Mesenchymal stem cell (in vitro differentiated cells and primary cell): ENCODE measurements around the gene LNX1.

ENCODE experiments used
- DNase-seq: peaks from one replicate; pipeline ENCODE4 v3.0.0-alpha.2; 2013
- H2AFZ ChIP-seq: one replicate; pipeline ENCODE4 v1.6.1; 2013; ENCODE audit warnings: low read depth, mild to moderate bottlenecking, control low read depth, inconsistent platforms, low read length, moderate library complexity
- H2AK5ac ChIP-seq: 2 replicates; pipeline ENCODE4 v1.6.1; 2013; ENCODE audit warnings: low read length, moderate library complexity, mild to moderate bottlenecking, inconsistent platforms; ENCODE audit not compliant: severe bottlenecking
- H2BK120ac ChIP-seq: one replicate; pipeline ENCODE4 v1.6.1; 2013; ENCODE audit warnings: low read depth, mild to moderate bottlenecking, inconsistent platforms, low read length, moderate library complexity
- H2BK12ac ChIP-seq, 2 experiments: one replicate each; pipeline ENCODE4 v1.6.1; 2013; ENCODE audit warnings: inconsistent platforms in 2 of 2, low read length in 2 of 2, mild to moderate bottlenecking in 2 of 2, moderate library complexity in 2 of 2, control low read depth in 1 of 2
- H2BK15ac ChIP-seq: one replicate; pipeline ENCODE4 v1.6.1; 2013; ENCODE audit warnings: mild to moderate bottlenecking, low read depth, inconsistent platforms; ENCODE audit not compliant: poor library complexity, severe bottlenecking
- H2BK5ac ChIP-seq: 2 replicates; pipeline ENCODE4 v1.6.1; 2013; ENCODE audit warnings: low read depth, mild to moderate bottlenecking, low read length, control low read depth, inconsistent platforms; ENCODE audit not compliant: poor library complexity, severe bottlenecking
- H3K14ac ChIP-seq, 2 experiments: one replicate each; pipeline ENCODE4 v1.6.1; 2013; ENCODE audit warnings: inconsistent platforms in 2 of 2, low read length in 2 of 2, control low read depth in 1 of 2, mild to moderate bottlenecking in 1 of 2, moderate library complexity in 1 of 2
- H3K18ac ChIP-seq, 2 experiments: one replicate each; pipeline ENCODE4 v1.6.1; 2013; ENCODE audit warnings: inconsistent platforms in 2 of 2, low read length in 2 of 2, control low read depth in 1 of 2, low read depth in 1 of 2, mild to moderate bottlenecking in 1 of 2
- H3K23ac ChIP-seq, 2 experiments: one replicate each; pipeline ENCODE4 v1.6.1; 2013; ENCODE audit warnings: inconsistent platforms in 2 of 2, low read length in 2 of 2, mild to moderate bottlenecking in 2 of 2, moderate library complexity in 2 of 2, control low read depth in 1 of 2
- H3K27ac ChIP-seq: 2 replicates; pipeline ENCODE4 v1.5.1; 2013; ENCODE audit warnings: mild to moderate bottlenecking, moderate library complexity, low read length, control low read depth, inconsistent platforms; ENCODE audit not compliant: poor library complexity, severe bottlenecking
- H3K27me3 ChIP-seq, 2 experiments: 2 replicates each; pipeline versions ENCODE4 v1.6.1 to v1.7.0; 2013; ENCODE audit warnings: low read length in 2 of 2, mild to moderate bottlenecking in 2 of 2, moderate library complexity in 2 of 2, control low read depth in 1 of 2, inconsistent platforms in 1 of 2; ENCODE audit not compliant: control insufficient read depth in 1 of 2, insufficient read depth in 1 of 2
- H3K36me3 ChIP-seq, 2 experiments: 2 replicates each; pipeline versions ENCODE4 v1.6.1 to v1.7.0; 2013; ENCODE audit warnings: low read length in 2 of 2, control low read depth in 1 of 2, inconsistent platforms in 1 of 2, low read depth in 1 of 2, mild to moderate bottlenecking in 1 of 2; ENCODE audit not compliant: insufficient read depth in 2 of 2, control insufficient read depth in 1 of 2
- H3K4ac ChIP-seq, 2 experiments: one replicate each; pipeline ENCODE4 v1.6.1; 2013; ENCODE audit warnings: inconsistent platforms in 2 of 2, low read length in 2 of 2, mild to moderate bottlenecking in 2 of 2, moderate library complexity in 2 of 2, control low read depth in 1 of 2, low read depth in 1 of 2
- H3K4me1 ChIP-seq: 2 replicates; pipeline ENCODE4 v1.6.1; 2013; ENCODE audit warnings: low read depth, low read length, control low read depth; ENCODE audit not compliant: control insufficient read depth, insufficient read depth
- H3K4me2 ChIP-seq: 2 replicates; pipeline ENCODE4 v1.6.1; 2013; ENCODE audit warnings: low read length, mild to moderate bottlenecking, inconsistent platforms; ENCODE audit not compliant: poor library complexity, severe bottlenecking
- H3K4me3 ChIP-seq, 2 experiments: 2 replicates each; pipeline versions ENCODE4 v1.5.1 to v1.7.0; 2013; ENCODE audit warnings: low read length in 2 of 2, mild to moderate bottlenecking in 2 of 2, control low read depth in 1 of 2, low read depth in 1 of 2; ENCODE audit not compliant: insufficient read depth in 1 of 2
- H3K79me1 ChIP-seq: replicated peaks from 2 replicates; pipeline ENCODE4 v1.6.1; 2013; ENCODE audit warnings: mild to moderate bottlenecking, control low read depth, low read length, inconsistent platforms; ENCODE audit not compliant: poor library complexity, severe bottlenecking
- H3K9ac ChIP-seq: 2 replicates; pipeline ENCODE4 v1.7.0; 2013; ENCODE audit warnings: mild to moderate bottlenecking, low read length, moderate library complexity
- H3K9me3 ChIP-seq: 2 replicates; pipeline ENCODE4 v1.7.0; 2013; ENCODE audit warnings: mild to moderate bottlenecking, low read length; ENCODE audit not compliant: control insufficient read depth
- H4K8ac ChIP-seq: one replicate; pipeline ENCODE4 v1.6.1; 2013; ENCODE audit warnings: inconsistent platforms, mild to moderate bottlenecking, low read length, moderate library complexity
- H4K91ac ChIP-seq: one replicate; pipeline ENCODE4 v1.6.1; 2013; ENCODE audit warnings: mild to moderate bottlenecking, low read length, inconsistent platforms
- WGBS: methylation state at CpG from one replicate; pipeline ENCODE4 v1.1.7; 2013; ENCODE audit warnings: mixed read lengths; 5-methylcytosine and 5-hydroxymethylcytosine counted together

LNX1 gene

GRCh38 chr4:53537606-53538005 is 53.7 kb downstream of the LNX1 start:
- Histone ChIP-seq H3K9me3 (no peaks in the 10 kb centered on the region), H3K27me3 (no peaks in the 10 kb centered on the region), H3K9ac (no peak overlapping the region), H3K4ac (peak overlapping the region in 1 of 2 experiments; percentile 1), H3K27ac (no peak overlapping the region), H2AK5ac (no peak overlapping the region), H4K8ac (no peak overlapping the region), H3K4me1 (peaks cover 2% of the 10 kb centered on the region), H3K36me3 (no peaks in the 10 kb centered on the region), H2BK120ac (no peak overlapping the region), H4K91ac (no peak overlapping the region), H2BK5ac (no peak overlapping the region), H3K4me3 (no peak overlapping the region), H2BK12ac (peak overlapping the region in 1 of 2 experiments; percentile 78), H2BK15ac (no peak overlapping the region), H2AFZ (no peak overlapping the region), H3K14ac (no peak overlapping the region), H3K23ac (no peak overlapping the region), H3K18ac (peak overlapping the region in 1 of 2 experiments; percentile 43), H3K79me1 (no peaks in the 10 kb centered on the region), H3K4me2 (no peak overlapping the region)
- no peak for DNase-seq
- 75% methylated on average over 2 of the region's 3 CpGs for whole genome bisulfite sequencing

GRCh38 chr4:53536328-53536727 is 55.0 kb downstream of the LNX1 start:
- Histone ChIP-seq H4K8ac (no peak overlapping the region), H3K9me3 (no peaks in the 10 kb centered on the region), H3K79me1 (no peaks in the 10 kb centered on the region), H2BK120ac (no peak overlapping the region), H3K18ac (no peak overlapping the region), H3K4ac (no peak overlapping the region), H2BK5ac (no peak overlapping the region), H3K4me1 (peaks cover 2% of the 10 kb centered on the region), H2AFZ (no peak overlapping the region), H3K27me3 (no peaks in the 10 kb centered on the region), H2AK5ac (no peak overlapping the region), H2BK12ac (no peak overlapping the region), H3K9ac (no peak overlapping the region), H4K91ac (no peak overlapping the region), H2BK15ac (no peak overlapping the region), H3K4me3 (no peak overlapping the region), H3K14ac (no peak overlapping the region), H3K4me2 (no peak overlapping the region), H3K23ac (no peak overlapping the region), H3K36me3 (no peaks in the 10 kb centered on the region), H3K27ac (no peak overlapping the region)
- 93% methylated on average over 2 of the region's 2 CpGs for WGBS
- no peak for DNase-seq

- H3K27me3 ChIP-seq = no peaks in the 10 kb centered on the region
- no peaks in the 10 kb centered on the region for H3K79me1 ChIP-seq
- no peak for DNase-seq
- no peak overlapping the region for H3K9ac ChIP-seq
- H2BK12ac ChIP-seq = peak overlapping the region in 1 of 2 experiments; percentile 39
- H3K4me1 ChIP-seq = peaks cover 2% of the 10 kb centered on the region
- H3K36me3 ChIP-seq = no peaks in the 10 kb centered on the region
- H3K18ac ChIP-seq = peak overlapping the region in 1 of 2 experiments; percentile 29
- no peak overlapping the region for H4K91ac ChIP-seq
- H3K14ac ChIP-seq = no peak overlapping the region
- H2AK5ac ChIP-seq = no peak overlapping the region
- H3K4me2 ChIP-seq = no peak overlapping the region
- no peak overlapping the region for H4K8ac ChIP-seq
- H3K9me3 ChIP-seq = no peaks in the 10 kb centered on the region
- no peak overlapping the region for H2BK15ac ChIP-seq
- H3K27ac ChIP-seq = no peak overlapping the region
- peak overlapping the region in 1 of 2 experiments; percentile 18 for H3K4ac ChIP-seq
- no peak overlapping the region for H2BK5ac ChIP-seq
- WGBS = 96% methylated on average over 3 of the region's 3 CpGs
- no peak overlapping the region for H2AFZ ChIP-seq
- no peak overlapping the region for H3K4me3 ChIP-seq
- no peak overlapping the region for H3K23ac ChIP-seq
- no peak overlapping the region for H2BK120ac ChIP-seq
Measured at GRCh38 chr4:53535567-53535966, 55.7 kb downstream of the LNX1 start.

GRCh38 chr4:53534684-53535083 is 56.6 kb downstream of the LNX1 start:
- H2BK120ac ChIP-seq = no peak overlapping the region
- 77% methylated on average over 1 of the region's 2 CpGs for WGBS
- no peak overlapping the region for H2AFZ ChIP-seq
- H3K27ac ChIP-seq = no peak overlapping the region
- H3K18ac ChIP-seq = no peak overlapping the region
- H3K4me3 ChIP-seq = no peak overlapping the region
- no peak overlapping the region for H4K8ac ChIP-seq
- no peak overlapping the region for H3K9ac ChIP-seq
- H4K91ac ChIP-seq = no peak overlapping the region
- H3K9me3 ChIP-seq = no peaks in the 10 kb centered on the region
- no peak overlapping the region for H3K23ac ChIP-seq
- H2BK5ac ChIP-seq = no peak overlapping the region
- no peak for DNase-seq
- H3K4me2 ChIP-seq = no peak overlapping the region
- no peak overlapping the region for H2BK12ac ChIP-seq
- peaks cover 2% of the 10 kb centered on the region for H3K4me1 ChIP-seq
- H3K14ac ChIP-seq = no peak overlapping the region
- H3K79me1 ChIP-seq = no peaks in the 10 kb centered on the region
- no peak overlapping the region for H2AK5ac ChIP-seq
- H2BK15ac ChIP-seq = no peak overlapping the region
- no peaks in the 10 kb centered on the region for H3K36me3 ChIP-seq
- H3K27me3 ChIP-seq = no peaks in the 10 kb centered on the region
- no peak overlapping the region for H3K4ac ChIP-seq
